ENCODE results near the gene ZBTB46. TPM values are rescaled to one million over a fixed set of nuclear protein-coding genes. Genes with fewer than 3 reads are reported as not detected.

The ZBTB46 gene
- total and polyA plus RNA-seq, 2 experiments from 2014 or later: 2.0 to 4.0 TPM

- no peak for DNase-seq (ENCODE audit: low spot score)
- peaks cover 19% of the 10 kb centered on the region for H3K79me2 ChIP-seq
- H3K9me2 ChIP-seq (replicated peaks; ENCODE audit: insufficient read depth): no peaks in the 10 kb centered on the region
- no peak for TF ChIP-seq EZH2phosphoT487 (IDR thresholded peaks at IDR 0.05; ENCODE audit: low read depth, severe bottlenecking, unreplicated experiment)
- no peak for TF ChIP-seq CTCF (IDR thresholded peaks at IDR 0.05; ENCODE audit: poor library complexity)
- TF ChIP-seq EZH2 (IDR thresholded peaks at IDR 0.05; ENCODE audit: borderline replicate concordance): no peak
- no peaks in the 10 kb centered on the region for H3K36me3 ChIP-seq (replicated peaks; ENCODE audit: insufficient read depth, low read depth)
- H4K20me1 ChIP-seq (ENCODE audit: insufficient read depth, poor library complexity, severe bottlenecking): peaks cover 3% of the 10 kb centered on the region
- H3K9me3 ChIP-seq (ENCODE audit: low read depth): no peaks in the 10 kb centered on the region
- H3K4me2 ChIP-seq: no peak overlapping the region
- WGBS (ENCODE audit: low lambda C conversion rate, missing lambda C conversion rate): 92% methylated on average over 16 of the region's 16 CpGs
- H2AFZ ChIP-seq: no peak overlapping the region
- H3K27ac ChIP-seq: no peak overlapping the region
- peaks cover 9% of the 10 kb centered on the region for H3K4me1 ChIP-seq (ENCODE audit: insufficient read depth)
- H3K27me3 ChIP-seq: no peaks in the 10 kb centered on the region
- H3K4me3 ChIP-seq: no peak overlapping the region
These were observed 128.9 kb downstream of the ZBTB46 start for GRCh38 chr20:63702036-63702665.

- no peaks in the 10 kb centered on the region for H3K27me3 ChIP-seq
- no peak overlapping the region for H2AFZ ChIP-seq
- H3K4me2 ChIP-seq: no peak overlapping the region
- H3K9me3 ChIP-seq (ENCODE audit: low read depth): no peaks in the 10 kb centered on the region
- no peaks in the 10 kb centered on the region for H3K9me2 ChIP-seq (replicated peaks; ENCODE audit: insufficient read depth)
- H3K27ac ChIP-seq: no peak overlapping the region
- no peak for DNase-seq (ENCODE audit: low spot score)
- peaks cover 13% of the 10 kb centered on the region for H3K4me1 ChIP-seq (ENCODE audit: insufficient read depth)
- TF ChIP-seq CTCF (IDR thresholded peaks at IDR 0.05; ENCODE audit: poor library complexity): no peak
- TF ChIP-seq EZH2phosphoT487 (IDR thresholded peaks at IDR 0.05; ENCODE audit: low read depth, severe bottlenecking, unreplicated experiment): no peak
- no peak for TF ChIP-seq EZH2 (IDR thresholded peaks at IDR 0.05; ENCODE audit: borderline replicate concordance)
- 87% methylated on average over 5 of the region's 14 CpGs for whole genome bisulfite sequencing (ENCODE audit: low lambda C conversion rate, missing lambda C conversion rate)
- H3K79me2 ChIP-seq: peaks cover 13% of the 10 kb centered on the region
- no peak overlapping the region for H3K4me3 ChIP-seq
- peaks cover 1% of the 10 kb centered on the region for H4K20me1 ChIP-seq (ENCODE audit: insufficient read depth, poor library complexity, severe bottlenecking)
- no peaks in the 10 kb centered on the region for H3K36me3 ChIP-seq (replicated peaks; ENCODE audit: insufficient read depth, low read depth)
These were observed 129.6 kb downstream of the ZBTB46 start for GRCh38 chr20:63701329-63702035.

GRCh38 chr20:63701051-63701328 is 130.1 kb downstream of the ZBTB46 start:
- Histone ChIP-seq H3K27ac (no peak overlapping the region), H3K27me3 (no peaks in the 10 kb centered on the region), H4K20me1 (ENCODE audit: insufficient read depth, poor library complexity, severe bottlenecking) (no peaks in the 10 kb centered on the region), H3K4me1 (ENCODE audit: insufficient read depth) (peaks cover 10% of the 10 kb centered on the region), H3K4me2 (no peak overlapping the region), H2AFZ (no peak overlapping the region), H3K36me3 (replicated peaks; ENCODE audit: insufficient read depth, low read depth) (no peaks in the 10 kb centered on the region), H3K9me2 (replicated peaks; ENCODE audit: insufficient read depth) (no peaks in the 10 kb centered on the region), H3K79me2 (peaks cover 8% of the 10 kb centered on the region), H3K9me3 (ENCODE audit: low read depth) (no peaks in the 10 kb centered on the region), H3K4me3 (no peak overlapping the region)
- WGBS (ENCODE audit: low lambda C conversion rate, missing lambda C conversion rate): 92% methylated on average over 5 of the region's 5 CpGs
- DNase-seq (ENCODE audit: low spot score): no peak
- TF ChIP-seq EZH2phosphoT487 (IDR thresholded peaks at IDR 0.05; ENCODE audit: low read depth, severe bottlenecking, unreplicated experiment): no peak
- no peak for TF ChIP-seq CTCF (IDR thresholded peaks at IDR 0.05; ENCODE audit: poor library complexity)

All from hepatocyte (in vitro differentiated cells).